Measurements from ENCODE around the gene ATF6. TPM values are rescaled to one million over a fixed set of nuclear protein-coding genes. Genes with fewer than 3 reads are reported as not detected.
A peak's percentile ranks its signal among the peaks of the same experiment; 100 is the strongest.
"Not testable (repeated sequence)": the region's sequence is repeated elsewhere in the genome, so short reads cannot be mapped to it uniquely, and the experiment has no call there.

The ATF6 gene
- total RNA-seq, 1 experiment from 2014 or later = 10.6 TPM

DNA sequence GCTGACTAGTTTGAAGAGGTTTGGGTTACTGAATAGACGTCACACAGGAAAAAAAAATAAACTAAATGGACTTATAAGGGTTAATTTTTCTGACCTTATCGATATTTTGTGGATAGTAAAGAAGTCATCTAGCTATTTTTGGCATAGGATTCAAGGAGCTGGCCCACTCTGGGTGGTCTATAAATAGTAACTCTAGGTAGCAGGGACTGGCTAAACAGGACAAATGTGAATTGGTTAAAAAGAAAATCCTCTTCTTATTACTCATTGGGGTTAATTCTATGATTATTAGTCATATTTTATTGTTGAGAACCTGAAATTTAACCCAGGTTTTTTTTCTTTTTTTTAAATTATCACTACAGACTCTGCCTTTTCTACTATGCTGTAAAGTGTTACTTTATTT, 61.7 kb downstream of the ATF6 start:
- ChIA-PET CTCF (no interaction called here), POLR2A (no interaction called here)
- no peak for TF ChIP-seq ZNF423 (CRISPR knock-in tag; IDR thresholded peaks at IDR 0.05)
- TF ChIP-seq, protein P1, sequence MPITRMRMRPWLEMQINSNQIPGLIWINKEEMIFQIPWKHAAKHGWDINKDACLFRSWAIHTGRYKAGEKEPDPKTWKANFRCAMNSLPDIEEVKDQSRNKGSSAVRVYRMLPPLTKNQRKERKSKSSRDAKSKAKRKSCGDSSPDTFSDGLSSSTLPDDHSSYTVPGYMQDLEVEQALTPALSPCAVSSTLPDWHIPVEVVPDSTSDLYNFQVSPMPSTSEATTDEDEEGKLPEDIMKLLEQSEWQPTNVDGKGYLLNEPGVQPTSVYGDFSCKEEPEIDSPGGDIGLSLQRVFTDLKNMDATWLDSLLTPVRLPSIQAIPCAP (CRISPR knock-in tag; IDR thresholded peaks at IDR 0.05) = no peak
- H3K4me1 Mint-ChIP-seq = no peaks in the 10 kb centered on the region
- ATAC-seq = no peak
- H3K9me3 Mint-ChIP-seq = peaks cover 17% of the 10 kb centered on the region
- H3K27me3 Mint-ChIP-seq (ENCODE audit: low read depth) = peaks cover 2% of the 10 kb centered on the region; the same call in 1 of the 2 replicates
- DNase-seq (ENCODE audit: low spot score) = no peak
- H3K27ac Mint-ChIP-seq = no peak overlapping the region
- peaks cover 23% of the 10 kb centered on the region for H3K36me3 Mint-ChIP-seq
- H3K4me3 Mint-ChIP-seq = no peak overlapping the region

DNA sequence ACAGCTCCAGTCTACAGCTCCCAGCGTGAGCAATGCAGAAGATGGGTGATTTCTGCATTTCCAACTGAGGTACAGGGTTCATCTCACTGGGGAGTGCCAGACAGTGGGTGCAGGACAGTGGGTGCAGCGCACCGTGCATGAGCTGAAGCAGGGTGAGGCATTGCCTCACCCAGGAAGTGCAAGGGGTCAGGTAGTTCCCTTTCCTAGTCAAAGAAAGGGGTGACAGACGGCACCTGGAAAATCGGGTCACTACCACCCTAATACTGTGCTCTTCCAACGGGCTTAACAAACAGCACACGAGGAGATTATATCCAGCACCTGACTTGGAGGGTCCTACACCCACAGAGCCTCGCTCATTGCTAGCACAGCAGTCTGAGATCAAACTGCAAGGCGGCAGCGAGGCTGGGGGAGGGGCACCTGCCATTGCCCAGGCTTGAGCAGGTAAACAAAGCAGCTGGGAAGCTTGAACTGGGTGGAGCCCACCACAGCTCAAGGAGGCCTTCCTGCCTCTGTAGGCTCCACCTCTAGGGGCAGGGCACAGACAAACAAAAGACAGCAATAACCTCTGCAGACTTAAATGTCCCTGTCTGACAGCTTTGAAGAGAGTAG, 66.3 kb downstream of the ATF6 start:
- POLR2A ChIA-PET; DNase-seq (ENCODE audit: low spot score); H3K4me1 Mint-ChIP-seq; CTCF ChIA-PET; H3K27me3 Mint-ChIP-seq (ENCODE audit: low read depth); H3K4me3 Mint-ChIP-seq; H3K27ac Mint-ChIP-seq; ATAC-seq: not testable (repeated sequence)
- peak; percentile 41; the same call in 1 of the 2 replicates for TF ChIP-seq GABPB1 (CRISPR knock-in tag; IDR thresholded peaks at IDR 0.05)
- Mint-ChIP-seq H3K36me3 (peaks cover 33% of the 10 kb centered on the region), H3K9me3 (peaks cover 32% of the 10 kb centered on the region)

DNA sequence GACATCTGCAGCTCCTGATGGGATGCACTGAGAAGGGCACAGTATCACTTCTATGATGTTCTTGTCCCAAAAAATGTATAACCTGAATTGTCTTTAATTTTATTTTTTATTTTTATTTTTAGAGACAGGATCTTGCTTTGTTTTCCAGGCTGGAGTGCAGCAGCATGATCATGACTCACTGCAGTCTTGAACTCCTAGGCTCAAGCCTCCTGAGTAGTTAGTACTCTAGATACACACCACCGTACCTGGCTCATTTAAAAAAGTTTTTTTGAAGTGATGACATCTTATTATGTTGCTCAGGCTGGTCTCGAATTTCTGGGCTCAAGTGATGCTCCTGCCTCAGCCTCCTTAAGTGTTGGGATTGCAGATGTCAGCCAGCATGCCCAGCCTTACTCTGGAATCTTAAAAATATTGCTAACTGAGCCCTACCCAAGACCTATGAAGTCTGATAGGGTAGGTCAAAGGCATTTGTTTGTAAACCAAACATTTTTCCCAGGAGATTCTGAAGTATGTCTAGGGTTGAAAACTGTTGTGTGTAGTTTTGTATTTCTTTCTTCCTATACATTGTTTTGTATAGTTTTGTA, 68.9 kb downstream of the ATF6 start:
- H3K27me3 Mint-ChIP-seq (ENCODE audit: low read depth) = peaks cover 5% of the 10 kb centered on the region; the same call in 1 of the 2 replicates
- DNase-seq (ENCODE audit: low spot score) (no peak), ATAC-seq (no peak)
- peaks cover 24% of the 10 kb centered on the region for H3K9me3 Mint-ChIP-seq
- H3K36me3 Mint-ChIP-seq = peaks cover 25% of the 10 kb centered on the region
- POLR2A ChIA-PET = no interaction called here
- H3K27ac Mint-ChIP-seq = no peak overlapping the region
- TF ChIP-seq, protein P2, sequence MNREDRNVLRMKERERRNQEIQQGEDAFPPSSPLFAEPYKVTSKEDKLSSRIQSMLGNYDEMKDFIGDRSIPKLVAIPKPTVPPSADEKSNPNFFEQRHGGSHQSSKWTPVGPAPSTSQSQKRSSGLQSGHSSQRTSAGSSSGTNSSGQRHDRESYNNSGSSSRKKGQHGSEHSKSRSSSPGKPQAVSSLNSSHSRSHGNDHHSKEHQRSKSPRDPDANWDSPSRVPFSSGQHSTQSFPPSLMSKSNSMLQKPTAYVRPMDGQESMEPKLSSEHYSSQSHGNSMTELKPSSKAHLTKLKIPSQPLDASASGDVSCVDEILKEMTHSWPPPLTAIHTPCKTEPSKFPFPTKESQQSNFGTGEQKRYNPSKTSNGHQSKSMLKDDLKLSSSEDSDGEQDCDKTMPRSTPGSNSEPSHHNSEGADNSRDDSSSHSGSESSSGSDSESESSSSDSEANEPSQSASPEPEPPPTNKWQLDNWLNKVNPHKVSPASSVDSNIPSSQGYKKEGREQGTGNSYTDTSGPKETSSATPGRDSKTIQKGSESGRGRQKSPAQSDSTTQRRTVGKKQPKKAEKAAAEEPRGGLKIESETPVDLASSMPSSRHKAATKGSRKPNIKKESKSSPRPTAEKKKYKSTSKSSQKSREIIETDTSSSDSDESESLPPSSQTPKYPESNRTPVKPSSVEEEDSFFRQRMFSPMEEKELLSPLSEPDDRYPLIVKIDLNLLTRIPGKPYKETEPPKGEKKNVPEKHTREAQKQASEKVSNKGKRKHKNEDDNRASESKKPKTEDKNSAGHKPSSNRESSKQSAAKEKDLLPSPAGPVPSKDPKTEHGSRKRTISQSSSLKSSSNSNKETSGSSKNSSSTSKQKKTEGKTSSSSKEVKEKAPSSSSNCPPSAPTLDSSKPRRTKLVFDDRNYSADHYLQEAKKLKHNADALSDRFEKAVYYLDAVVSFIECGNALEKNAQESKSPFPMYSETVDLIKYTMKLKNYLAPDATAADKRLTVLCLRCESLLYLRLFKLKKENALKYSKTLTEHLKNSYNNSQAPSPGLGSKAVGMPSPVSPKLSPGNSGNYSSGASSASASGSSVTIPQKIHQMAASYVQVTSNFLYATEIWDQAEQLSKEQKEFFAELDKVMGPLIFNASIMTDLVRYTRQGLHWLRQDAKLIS (CRISPR knock-in tag; IDR thresholded peaks at IDR 0.05; ENCODE audit: borderline replicate concordance) = no peak
- TF ChIP-seq, protein P3, sequence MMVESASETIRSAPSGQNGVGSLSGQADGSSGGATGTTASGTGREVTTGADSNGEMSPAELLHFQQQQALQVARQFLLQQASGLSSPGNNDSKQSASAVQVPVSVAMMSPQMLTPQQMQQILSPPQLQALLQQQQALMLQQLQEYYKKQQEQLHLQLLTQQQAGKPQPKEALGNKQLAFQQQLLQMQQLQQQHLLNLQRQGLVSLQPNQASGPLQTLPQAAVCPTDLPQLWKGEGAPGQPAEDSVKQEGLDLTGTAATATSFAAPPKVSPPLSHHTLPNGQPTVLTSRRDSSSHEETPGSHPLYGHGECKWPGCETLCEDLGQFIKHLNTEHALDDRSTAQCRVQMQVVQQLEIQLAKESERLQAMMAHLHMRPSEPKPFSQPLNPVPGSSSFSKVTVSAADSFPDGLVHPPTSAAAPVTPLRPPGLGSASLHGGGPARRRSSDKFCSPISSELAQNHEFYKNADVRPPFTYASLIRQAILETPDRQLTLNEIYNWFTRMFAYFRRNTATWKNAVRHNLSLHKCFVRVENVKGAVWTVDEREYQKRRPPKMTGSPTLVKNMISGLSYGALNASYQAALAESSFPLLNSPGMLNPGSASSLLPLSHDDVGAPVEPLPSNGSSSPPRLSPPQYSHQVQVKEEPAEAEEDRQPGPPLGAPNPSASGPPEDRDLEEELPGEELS (CRISPR knock-in tag; IDR thresholded peaks at IDR 0.05) = no peak
- no peak for TF ChIP-seq CBFB (CRISPR knock-in tag; IDR thresholded peaks at IDR 0.05; ENCODE audit: low read depth)
- TF ChIP-seq, protein P4, sequence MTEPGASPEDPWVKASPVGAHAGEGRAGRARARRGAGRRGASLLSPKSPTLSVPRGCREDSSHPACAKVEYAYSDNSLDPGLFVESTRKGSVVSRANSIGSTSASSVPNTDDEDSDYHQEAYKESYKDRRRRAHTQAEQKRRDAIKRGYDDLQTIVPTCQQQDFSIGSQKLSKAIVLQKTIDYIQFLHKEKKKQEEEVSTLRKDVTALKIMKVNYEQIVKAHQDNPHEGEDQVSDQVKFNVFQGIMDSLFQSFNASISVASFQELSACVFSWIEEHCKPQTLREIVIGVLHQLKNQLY (CRISPR knock-in tag; IDR thresholded peaks at IDR 0.05) = no peak
- TF ChIP-seq TP53 (CRISPR knock-in tag; IDR thresholded peaks at IDR 0.05) = no peak
- TF ChIP-seq, protein P5, sequence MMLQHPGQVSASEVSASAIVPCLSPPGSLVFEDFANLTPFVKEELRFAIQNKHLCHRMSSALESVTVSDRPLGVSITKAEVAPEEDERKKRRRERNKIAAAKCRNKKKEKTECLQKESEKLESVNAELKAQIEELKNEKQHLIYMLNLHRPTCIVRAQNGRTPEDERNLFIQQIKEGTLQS (CRISPR knock-in tag; conservative IDR thresholded peaks at IDR 0.05) = no peak
- TF ChIP-seq NFE2L1 (CRISPR knock-in tag; IDR thresholded peaks at IDR 0.05) = no peak
- no peak for TF ChIP-seq NR1H2 (CRISPR knock-in tag; IDR thresholded peaks at IDR 0.05)
- no peak for TF ChIP-seq ZNF121 (CRISPR knock-in tag; IDR thresholded peaks at IDR 0.05)
- no peak for TF ChIP-seq RORB (CRISPR knock-in tag; IDR thresholded peaks at IDR 0.05)
- no peak for TF ChIP-seq NFATC4 (CRISPR knock-in tag; IDR thresholded peaks at IDR 0.05)
- TF ChIP-seq MXD4 (CRISPR knock-in tag; IDR thresholded peaks at IDR 0.05; ENCODE audit: borderline replicate concordance) = no peak
- no peaks in the 10 kb centered on the region for H3K4me1 Mint-ChIP-seq
- CTCF ChIA-PET = no interaction called here
- H3K4me3 Mint-ChIP-seq = no peak overlapping the region

Data from WTC11 (cell line).